ENCODE data around the gene MCOLN1. TPM values are rescaled to one million over a fixed set of nuclear protein-coding genes. Genes with fewer than 3 reads are reported as not detected.

The MCOLN1 gene
- total and polyA plus RNA-seq, 9 of the 15 experiments (the other 6 are each of a cell fraction or from before 2014, with no cell fraction given), result 0.25 to 15.4 (median 7.1) TPM

- TF ChIP-seq, protein P1, sequence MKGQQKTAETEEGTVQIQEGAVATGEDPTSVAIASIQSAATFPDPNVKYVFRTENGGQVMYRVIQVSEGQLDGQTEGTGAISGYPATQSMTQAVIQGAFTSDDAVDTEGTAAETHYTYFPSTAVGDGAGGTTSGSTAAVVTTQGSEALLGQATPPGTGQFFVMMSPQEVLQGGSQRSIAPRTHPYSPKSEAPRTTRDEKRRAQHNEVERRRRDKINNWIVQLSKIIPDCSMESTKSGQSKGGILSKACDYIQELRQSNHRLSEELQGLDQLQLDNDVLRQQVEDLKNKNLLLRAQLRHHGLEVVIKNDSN (CRISPR knock-in tag; IDR thresholded peaks at IDR 0.05), result no peak
- TF ChIP-seq, protein P2, sequence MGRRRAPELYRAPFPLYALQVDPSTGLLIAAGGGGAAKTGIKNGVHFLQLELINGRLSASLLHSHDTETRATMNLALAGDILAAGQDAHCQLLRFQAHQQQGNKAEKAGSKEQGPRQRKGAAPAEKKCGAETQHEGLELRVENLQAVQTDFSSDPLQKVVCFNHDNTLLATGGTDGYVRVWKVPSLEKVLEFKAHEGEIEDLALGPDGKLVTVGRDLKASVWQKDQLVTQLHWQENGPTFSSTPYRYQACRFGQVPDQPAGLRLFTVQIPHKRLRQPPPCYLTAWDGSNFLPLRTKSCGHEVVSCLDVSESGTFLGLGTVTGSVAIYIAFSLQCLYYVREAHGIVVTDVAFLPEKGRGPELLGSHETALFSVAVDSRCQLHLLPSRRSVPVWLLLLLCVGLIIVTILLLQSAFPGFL (CRISPR knock-in tag; IDR thresholded peaks at IDR 0.05), result no peak
- TF ChIP-seq ZNF124 (CRISPR knock-in tag; IDR thresholded peaks at IDR 0.05), result no peak
- TF ChIP-seq HBP1 (CRISPR knock-in tag; IDR thresholded peaks at IDR 0.05), result peak; percentile 86; the same call in 1 of the 2 replicates
- TF ChIP-seq, protein P3, sequence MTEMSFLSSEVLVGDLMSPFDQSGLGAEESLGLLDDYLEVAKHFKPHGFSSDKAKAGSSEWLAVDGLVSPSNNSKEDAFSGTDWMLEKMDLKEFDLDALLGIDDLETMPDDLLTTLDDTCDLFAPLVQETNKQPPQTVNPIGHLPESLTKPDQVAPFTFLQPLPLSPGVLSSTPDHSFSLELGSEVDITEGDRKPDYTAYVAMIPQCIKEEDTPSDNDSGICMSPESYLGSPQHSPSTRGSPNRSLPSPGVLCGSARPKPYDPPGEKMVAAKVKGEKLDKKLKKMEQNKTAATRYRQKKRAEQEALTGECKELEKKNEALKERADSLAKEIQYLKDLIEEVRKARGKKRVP (CRISPR knock-in tag; IDR thresholded peaks at IDR 0.05), result no peak
- TF ChIP-seq U2AF2 (optimal IDR thresholded peaks at IDR 0.05; ENCODE audit: low read depth, low read length), result no peak
- no peak for TF ChIP-seq CLOCK (CRISPR knock-in tag; IDR thresholded peaks at IDR 0.05; ENCODE audit: borderline replicate concordance)
- no peak for TF ChIP-seq TAF7 (tag; IDR thresholded peaks at IDR 0.05)
- no peak for TF ChIP-seq XRCC3 (IDR thresholded peaks at IDR 0.05)
- TF ChIP-seq SMARCA5 (IDR thresholded peaks at IDR 0.05), result no peak
- TF ChIP-seq PCBP1 (IDR thresholded peaks at IDR 0.05; ENCODE audit: low read depth, low read length, poor library complexity, severe bottlenecking), result no peak
- no peak for TF ChIP-seq ASH1L (IDR thresholded peaks at IDR 0.05; ENCODE audit: borderline replicate concordance, low read depth, partially characterized antibody)
- TF ChIP-seq U2AF1 (optimal IDR thresholded peaks at IDR 0.05; ENCODE audit: low read depth, low read length), result no peak
- no peak for TF ChIP-seq TBP (optimal IDR thresholded peaks at IDR 0.05; ENCODE audit: low read depth, low read length)
- no peak for TF ChIP-seq JUND (IDR thresholded peaks at IDR 0.05; ENCODE audit: borderline replicate concordance, low read depth, low read length)
- TF ChIP-seq JUND (tag; IDR thresholded peaks at IDR 0.05; ENCODE audit: borderline replicate concordance, low read depth, low read length), result no peak
- TF ChIP-seq MCM3 (IDR thresholded peaks at IDR 0.05), result no peak
Observed at GRCh38 chr19:7506385-7507328, 15.8 kb upstream of the MCOLN1 start (continued).

Measured in K562 (cell line).